CD4-positive, alpha-beta T cell treated with Interferon gamma for 1 hour (primary cell): ENCODE results near the gene FNIP1.
"Not testable (repeated sequence)": the region's sequence is repeated elsewhere in the genome, so short reads cannot be mapped to it uniquely, and the experiment has no call there.

Source experiments
- DNase-seq: peaks from one replicate; pipeline ENCODE4 v3.0.0-alpha.2; 2020

Gene FNIP1

DNA sequence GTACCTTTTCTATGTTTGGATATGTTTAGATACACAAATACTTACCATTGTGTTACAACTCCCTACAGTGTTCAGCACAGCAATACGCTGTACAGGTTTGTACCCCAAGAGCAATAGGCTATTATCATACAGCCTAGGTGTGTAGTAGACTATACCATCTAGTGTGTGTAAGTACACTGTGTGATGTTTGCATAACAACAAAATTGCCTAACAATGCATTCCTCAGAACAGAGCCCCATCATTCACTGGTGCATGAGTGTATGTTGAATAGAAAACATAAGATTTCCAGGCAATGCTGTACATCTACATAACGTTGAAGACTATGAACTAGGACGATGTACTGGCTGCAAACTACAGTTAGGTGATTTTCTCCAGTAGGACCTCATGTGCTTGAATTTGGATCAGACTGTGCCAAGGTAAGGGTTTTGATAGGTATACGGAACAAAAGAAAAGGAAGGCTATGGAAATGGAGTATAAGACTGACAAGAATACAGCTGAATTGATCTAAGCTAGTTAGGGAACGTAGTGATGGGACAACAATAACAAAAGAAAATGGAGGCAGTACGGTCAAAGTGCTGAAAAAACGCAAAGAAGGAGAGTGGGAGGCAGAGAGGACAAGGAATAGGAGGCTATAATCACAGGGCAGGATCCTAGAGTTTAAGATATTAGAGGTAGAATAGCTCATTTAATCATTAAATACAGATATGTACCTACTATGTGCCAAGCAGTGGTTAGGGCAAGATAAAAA is 46.9 kb downstream of the FNIP1 start:
- DNase-seq: no peak

DNA sequence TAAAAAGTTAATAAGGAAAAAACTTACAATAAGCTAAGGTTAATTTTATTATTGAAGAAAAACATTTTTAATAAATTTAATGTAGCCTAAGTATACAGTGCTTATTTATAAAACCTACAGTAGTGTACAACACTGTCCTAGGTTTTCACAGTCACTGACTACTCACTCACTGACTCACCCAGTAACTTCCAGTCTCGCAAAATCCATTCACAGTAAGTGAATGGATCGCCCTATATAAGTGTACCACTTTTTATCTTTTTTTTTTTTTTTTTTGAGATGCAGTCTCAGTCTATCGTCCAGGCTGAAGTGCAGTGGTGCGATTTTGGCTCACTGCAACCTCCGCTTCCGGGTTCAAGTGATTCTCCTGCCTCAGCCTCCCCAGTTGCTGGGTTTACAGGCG is 47.7 kb downstream of the FNIP1 start:
- no peak for DNase-seq

DNA sequence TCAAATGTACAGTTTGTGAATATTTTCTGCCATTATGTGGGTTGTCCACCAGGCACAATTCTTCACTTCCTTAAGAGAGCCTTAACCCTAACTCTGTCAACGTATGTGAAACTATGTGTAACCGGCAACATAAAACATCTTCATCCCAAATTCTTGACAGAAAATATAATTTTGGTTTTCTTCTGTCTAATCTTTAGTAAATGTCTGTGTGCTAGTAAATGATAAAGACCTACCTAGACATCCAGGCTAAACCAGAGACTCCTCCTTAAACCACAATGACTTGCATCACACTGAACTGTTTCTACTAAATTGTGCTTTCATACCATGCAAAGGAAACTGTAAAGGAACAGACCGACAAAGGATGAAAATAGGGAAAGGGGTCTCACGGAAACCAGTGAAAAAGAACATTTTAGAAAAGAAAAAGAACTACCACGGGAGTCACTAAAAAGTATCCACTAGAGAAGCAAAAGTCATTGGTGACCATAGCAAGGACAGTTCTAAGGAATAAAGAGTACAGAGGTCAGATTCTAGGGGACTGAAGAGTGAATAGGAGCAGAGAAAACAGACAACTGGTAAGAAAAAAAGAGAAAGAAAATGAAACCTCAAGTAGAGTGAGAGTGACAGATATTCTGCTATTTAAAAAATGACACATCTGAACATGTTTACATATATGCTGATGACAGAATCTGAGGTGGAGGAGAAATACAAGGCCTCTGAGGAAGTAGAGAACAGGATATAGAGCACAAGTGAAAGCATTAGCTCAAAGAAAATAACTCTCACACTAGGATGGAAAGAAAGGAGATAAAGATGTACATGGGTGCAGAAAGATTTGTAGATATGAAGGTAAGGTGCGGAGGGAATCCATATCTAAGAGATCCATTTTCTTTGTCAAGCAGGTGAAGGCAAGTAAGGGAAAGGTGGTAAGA is 49.4 kb downstream of the FNIP1 start:
- no peak for DNase-seq

DNA sequence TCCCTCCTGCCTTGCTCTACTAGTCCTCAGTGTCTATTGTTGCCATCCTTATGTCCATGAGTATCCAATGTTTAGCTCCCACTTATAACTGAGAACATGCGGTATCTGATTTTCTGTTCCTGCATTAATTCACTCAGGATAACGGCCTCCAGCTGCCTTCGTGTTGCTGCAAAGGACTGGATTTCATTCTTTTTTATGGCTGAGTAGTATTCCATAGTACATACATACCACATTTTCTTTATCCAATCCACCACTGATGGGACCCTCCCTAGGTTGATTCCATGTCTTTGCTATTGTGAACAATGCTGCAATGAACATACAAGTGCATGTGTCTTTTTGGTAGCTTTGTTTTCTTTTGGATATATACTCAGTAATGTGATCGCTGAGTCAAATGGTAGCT is 50.4 kb downstream of the FNIP1 start:
- no peak for DNase-seq

DNA sequence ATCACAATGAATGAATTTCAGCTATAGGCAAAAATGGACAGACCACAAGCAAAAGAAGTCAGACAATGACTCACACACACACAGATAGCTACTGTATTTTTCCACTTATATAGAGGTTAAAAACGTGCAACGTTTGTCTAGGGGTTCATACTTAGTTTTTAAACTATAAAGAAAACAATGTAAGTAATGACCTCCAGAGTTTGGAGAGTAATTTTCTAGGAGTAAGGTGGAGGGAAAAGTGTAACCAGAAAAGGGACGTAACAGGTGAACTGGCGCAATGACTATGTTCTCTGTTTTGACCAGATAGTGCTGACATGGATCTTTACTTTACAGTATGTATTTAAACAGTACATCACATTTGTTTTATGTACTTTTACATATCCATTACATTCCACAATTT is 51.1 kb downstream of the FNIP1 start:
- DNase-seq: no peak

DNA sequence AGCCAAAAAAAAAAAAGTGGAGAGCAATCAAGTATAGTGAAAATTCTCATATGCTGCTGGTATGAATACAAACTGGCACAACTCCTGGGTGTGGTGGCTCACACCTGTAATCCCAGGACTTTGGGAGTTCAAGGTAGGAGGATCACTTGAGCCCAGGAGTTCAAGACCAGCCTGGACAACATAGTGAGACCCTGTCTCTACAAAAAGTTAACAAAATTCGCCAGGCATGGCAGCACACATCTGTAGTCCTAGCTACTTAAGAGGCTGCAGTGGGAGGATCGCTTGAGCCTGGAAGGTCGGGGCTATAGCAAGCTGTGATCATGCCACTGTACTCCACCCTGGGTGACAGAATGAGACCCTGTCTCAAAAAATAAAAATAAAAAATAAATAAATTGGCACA is 51.7 kb downstream of the FNIP1 start:
- DNase-seq: no peak

DNA sequence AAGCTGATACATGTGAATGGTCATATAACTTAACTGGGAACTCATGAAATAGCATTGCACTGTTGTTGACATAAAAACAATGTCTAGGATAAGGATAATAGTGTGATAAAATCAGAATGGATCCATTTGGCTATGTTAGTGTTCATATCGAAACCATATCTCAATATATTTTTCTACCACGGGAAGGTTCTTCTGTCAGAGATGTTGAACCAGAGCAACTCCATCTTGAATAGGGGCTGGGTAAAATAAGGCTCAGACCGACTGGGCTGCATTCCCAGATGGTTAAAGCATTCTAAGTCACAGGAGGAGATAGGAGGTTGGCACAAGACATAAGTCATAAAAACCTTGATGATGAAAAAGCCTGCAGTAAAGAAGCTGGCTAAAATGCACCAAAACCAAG is 56.3 kb downstream of the FNIP1 start:
- no peak for DNase-seq

DNA sequence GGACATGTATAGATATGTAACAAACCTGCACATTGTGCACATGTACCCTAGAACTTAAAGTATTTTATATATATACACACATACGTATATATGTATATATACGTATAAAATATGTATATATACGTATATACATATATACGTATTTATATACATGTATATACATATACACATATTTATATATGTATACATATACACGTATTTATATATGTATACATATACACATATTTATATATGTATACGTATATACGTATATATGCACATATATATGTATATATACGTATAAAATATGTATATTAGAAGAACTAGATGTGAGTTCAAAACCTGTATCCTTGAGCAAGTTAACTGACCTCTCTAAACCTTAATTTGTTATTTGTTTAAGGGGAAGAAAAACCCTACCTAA is 61.4 kb downstream of the FNIP1 start:
- no peak for DNase-seq

DNA sequence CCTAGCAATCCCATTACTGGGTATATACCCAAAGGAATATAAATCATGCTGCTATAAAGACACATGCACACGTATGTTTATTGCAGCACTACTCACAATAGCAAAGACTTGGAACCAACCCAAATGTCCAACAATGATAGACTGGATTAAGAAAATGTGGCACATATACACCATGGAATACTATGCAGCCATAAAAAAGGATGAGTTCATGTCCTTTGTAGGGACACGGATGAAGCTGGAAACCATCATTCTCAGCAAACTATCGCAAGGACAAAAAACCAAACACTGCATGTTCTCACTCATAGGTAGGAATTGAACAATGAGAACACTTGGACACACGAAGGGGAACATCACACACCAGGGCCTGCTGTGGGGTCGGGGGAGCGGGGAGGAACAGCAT is 61.9 kb downstream of the FNIP1 start:
- DNase-seq: not testable (repeated sequence)

DNA sequence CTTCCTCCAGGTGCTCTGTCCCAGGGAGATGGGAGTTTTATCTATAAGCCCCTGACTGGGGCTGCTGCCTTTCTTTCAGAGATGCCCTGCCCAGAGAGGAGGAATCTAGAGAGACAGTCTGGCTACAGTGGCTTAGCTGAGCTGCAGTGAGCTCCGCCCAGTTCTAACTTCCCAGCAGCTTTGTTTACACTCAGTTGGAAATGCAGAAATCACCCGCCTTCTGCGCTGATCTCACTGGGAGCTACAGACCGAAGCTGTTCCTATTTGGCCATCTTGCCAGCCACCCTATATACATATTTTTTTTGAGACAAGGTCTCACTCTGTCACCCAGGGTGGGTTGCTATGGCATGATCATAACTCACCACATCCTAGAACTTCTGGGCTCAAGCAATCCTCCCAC is 67.5 kb downstream of the FNIP1 start:
- not testable (repeated sequence) for DNase-seq

DNA sequence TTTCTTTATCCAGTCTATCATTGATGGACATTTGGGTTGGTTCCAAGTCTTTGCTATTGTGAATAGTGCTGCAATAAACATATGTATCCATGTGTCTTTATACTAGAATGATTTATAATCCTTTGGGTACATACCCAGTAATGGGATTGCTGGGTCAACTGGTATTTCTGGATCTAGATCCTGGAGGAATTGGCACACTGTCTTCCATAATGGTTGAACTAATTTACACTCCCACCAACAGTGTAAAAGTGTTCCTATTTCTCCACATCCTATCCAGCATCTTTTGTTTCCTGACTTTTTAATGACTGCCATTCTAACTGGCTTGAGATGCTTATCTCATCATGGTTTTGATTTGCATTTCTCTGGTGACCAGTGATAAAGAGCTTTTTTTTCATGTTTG is 72.7 kb downstream of the FNIP1 start:
- not testable (repeated sequence) for DNase-seq

DNA sequence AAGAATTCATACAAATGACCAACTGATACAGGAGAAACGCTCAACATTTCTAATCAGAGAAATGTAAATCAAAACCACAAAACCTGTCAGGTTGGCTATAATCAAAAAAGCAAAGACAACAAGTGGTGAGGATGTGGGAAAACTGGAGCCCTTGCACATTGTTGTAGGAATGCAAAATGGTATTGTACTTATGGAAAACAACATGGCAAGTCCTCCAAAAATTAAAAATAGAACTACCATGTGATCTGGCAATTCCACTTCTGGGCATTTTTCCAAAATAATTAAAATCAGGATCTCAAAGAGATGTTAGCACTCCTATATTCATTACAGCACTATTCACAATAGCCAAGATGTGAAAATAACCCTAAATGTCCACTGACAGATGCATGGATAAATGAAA is 76.1 kb downstream of the FNIP1 start:
- no peak for DNase-seq

DNA sequence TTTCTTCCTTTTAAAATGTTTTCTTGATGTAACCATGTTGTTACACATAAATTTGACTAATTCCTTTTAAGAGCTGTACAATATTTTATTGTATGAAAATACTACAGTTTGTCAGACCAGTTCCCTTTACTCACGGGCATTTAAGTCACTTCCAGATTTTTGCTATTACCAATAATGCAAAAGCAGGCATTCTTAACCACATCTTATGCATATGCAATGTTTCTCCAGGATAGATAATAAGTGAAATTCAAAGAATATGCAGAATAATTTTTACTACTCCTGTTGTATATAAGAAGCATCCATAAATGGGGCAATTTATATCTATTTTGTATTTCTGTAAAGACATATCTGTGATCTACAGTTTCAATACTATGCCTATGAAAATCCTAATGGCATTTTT is 77.3 kb downstream of the FNIP1 start:
- DNase-seq: no peak

DNA sequence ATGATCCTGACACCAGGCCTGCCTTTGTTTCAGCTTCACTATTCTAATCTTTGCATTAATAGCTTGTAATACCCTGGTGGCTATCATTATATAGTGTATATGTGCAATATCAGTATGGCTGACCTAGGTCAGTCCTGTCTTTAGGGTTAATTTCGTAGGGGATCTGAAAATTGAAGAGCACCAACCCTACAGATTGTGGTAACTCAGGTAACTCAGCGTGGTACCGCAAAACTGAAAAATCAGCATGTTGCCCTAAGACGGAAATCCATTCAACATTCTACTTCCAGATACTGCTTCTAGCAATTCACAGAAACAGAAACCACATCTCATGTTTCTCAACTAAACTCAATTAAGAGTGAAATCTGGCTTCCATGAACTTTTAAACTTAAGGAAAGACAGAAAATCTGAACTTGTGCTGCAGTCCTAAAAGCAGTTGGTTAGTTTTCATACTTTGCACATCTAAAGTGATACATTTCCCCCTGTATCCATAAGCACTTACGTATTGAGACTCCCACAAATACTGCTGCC is 78.3 kb downstream of the FNIP1 start:
- DNase-seq: no peak

DNA sequence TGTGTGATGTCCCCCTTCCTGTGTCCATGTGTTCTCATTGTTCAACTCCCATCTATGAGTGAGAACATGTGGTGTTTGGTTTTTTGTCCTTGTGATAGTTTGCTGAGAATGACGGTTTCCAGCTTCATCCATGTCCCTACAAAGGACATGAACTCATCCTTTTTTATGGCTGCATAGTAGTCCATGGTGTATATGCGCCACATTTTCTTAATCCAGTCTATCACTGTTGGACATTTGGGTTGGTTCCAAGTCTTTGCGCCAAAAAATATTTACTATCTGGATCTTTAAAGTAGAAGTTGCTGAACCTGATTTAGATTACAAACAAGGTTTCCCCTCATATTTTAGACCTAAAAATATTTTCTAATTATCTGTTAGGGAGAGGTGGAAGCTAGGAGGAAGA is 79.7 kb downstream of the FNIP1 start:
- DNase-seq: not testable (repeated sequence)

DNA sequence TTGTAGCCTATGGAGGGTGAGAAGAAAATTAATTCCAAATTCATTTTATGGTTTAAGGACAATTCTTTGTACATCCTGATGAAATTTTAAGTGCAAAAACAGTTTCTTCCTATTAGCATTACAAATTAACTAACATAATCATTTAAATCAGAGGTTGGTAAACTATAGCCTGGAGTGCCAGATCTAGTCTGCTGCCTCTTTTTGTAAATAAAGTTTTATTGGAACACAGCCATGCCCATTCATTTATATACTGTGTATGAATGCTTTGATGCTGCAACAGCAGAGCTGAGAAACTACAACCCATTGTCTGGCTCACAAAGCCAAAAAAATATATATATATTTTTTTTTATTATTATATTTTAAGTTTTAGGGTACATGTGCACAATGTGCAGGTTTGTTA is 80.2 kb downstream of the FNIP1 start:
- no peak for DNase-seq

DNA sequence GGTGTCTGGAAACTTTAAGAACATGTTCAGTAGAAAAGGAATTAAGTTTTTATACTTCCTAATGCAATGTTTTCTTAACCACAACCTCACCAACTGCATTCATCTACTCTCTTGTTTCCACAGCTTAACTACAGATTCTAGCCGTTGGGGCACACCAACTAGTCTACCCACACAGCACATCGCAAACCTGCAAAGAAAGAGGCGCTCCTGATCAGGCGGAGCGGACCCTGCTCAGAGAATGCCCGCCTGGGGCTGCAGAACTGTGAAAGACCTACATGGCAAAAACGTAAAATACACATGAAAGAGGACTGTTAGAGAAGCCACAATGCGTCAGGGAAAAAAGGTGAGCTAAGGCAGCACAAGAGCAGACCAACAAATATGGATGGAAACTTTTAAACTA is 86.4 kb downstream of the FNIP1 start:
- DNase-seq: no peak

DNA sequence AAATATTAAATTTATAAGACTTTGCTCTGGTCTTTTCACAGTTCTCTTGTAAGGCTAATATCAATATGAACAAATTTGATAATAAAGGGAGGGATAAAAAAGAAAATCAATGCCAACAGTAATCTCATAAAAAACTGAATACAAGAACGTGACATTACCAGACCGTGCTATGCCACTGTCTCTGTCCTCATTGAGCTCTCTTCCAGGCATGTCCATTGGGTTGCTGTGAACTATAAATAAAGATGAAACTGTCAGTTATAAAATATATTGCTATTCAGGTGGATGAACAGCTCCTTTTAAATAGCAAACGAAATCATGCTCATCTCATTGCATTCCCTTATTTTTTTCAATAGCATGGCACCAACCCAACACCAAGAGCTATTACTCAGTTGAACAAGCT is 87.8 kb downstream of the FNIP1 start:
- no peak for DNase-seq

DNA sequence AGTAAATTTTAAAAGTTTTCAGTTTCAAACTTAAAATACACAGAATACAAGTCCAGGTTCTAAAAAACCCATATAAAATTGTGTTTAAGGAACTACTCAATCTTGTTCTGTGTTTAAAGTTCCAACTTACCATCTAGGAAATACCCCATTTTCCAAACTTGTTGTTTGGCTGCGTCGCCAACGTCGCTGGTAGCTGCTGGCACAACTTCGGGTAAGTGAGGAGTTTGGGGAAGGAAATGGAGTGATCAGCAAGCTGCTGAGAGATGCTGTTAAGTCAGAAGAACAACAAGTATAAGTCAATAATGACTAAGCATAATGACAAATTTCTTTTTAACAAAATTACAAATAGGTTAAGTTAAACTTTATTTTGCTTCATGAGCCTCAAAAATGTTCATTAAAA is 90.5 kb downstream of the FNIP1 start:
- peak; percentile 25 for DNase-seq

DNA sequence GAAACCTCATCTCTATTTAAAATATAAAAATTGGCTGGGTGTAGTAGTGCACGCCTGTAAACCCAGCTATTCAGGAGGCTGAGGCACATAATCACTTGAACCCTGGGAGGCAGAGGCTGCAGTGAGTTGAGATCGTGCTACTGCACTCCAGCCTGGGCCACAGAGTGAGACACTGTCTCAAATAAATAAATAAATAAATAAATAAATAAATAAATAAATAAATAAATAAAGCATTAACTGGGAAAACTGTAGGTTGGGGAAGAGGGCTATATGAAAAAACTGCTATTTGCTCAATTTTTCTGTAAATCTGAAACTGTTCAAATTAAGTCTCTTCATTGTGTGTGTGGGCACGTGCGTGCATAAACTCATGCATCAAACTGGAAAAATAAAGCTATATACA is 101.9 kb downstream of the FNIP1 start:
- DNase-seq: no peak

DNA sequence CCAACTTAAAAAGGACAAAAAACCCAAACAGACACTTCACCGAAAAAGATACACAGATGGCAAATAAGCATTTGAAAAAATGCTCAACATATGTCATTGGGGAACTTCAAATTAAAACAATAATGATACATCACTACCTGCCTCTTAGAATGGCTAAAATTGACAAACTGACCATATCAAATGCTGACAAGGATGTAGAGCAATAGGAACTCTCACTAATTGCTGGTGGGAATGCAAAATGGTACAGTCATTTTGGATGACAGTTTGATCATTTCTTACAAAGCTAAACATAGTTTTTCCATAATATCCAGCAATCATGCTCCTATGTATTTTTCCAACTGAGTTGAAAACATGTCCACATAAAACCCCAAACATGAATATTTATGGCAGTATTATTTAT is 102.9 kb downstream of the FNIP1 start:
- DNase-seq: no peak

DNA sequence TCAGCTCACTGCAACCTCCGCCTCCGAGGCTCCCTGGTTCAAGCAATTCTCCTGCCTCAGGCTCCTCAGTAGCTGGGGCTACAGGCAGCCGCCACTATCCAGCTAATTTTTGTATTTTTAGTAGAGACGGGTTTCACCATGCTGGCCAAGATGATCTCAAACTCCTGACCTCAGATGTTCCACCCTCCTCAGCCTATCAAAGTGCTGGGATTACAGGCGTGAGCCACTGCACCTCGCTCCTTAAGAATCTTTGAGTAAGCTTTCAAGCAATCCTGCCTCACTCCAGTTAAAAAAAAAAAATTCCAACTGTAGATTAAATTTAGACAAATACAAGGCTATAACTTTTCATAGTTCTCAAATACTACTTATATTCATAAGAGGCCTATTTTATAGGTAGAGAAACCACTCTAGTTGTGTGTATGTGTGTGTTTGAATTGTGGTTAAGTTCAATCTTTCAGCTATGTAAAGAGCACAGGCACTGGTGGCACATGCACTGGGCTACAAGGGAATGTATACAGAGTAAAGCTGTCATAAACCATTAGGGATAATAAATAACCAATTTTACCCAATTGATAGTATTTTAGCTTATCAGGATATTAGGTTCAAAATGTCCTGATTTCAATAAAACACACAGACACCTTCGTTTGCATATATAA is 111.2 kb downstream of the FNIP1 start:
- no peak for DNase-seq

DNA sequence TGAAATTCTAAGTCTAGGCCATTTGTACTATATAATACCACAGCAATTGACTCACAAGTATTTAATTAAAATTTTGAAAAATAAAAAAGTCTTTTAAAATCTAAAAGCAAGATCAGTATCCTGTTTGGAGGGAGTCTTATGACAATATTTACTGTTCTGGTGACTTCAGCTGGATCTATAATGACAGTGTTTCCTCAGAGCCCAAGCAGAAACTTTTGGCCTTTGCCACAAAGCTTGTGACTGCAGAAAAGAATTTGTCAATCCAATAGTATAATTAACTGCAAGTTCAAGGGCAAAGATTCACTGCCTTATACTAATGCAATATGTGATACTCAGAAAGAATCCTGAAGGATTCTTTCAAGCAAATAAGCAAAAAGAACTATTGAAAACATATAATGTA is 112.2 kb downstream of the FNIP1 start:
- DNase-seq: no peak

DNA sequence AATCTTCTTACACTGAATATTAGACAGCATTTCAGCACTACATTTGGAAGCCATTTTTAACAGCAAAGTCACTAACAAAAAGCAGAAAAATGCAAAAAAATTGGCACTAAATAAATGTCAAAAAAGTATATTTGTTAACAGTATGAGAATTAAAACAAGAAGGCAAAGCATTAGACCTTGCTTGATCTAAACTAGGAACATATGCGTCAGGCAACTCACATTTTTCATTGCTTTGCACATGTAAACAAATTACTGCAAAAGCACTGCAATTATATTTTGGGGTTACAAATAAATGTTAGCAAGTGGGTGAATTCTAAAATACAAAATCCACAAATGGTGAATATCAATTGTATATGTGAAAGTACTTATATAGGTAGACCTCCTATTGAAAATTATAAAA is 112.8 kb downstream of the FNIP1 start:
- DNase-seq: no peak
